Ishikawa (cell line): Measurements from ENCODE around the gene SUN1.

Source experiments
- CEBPB ChIP-seq: IDR thresholded peaks from 2 replicates; pipeline ENCODE4 v1.6.1; 2012
- CREB1 ChIP-seq: IDR thresholded peaks from 2 replicates; pipeline ENCODE4 v1.6.1; 2012; ENCODE audit warnings: low read depth
- EGR1 ChIP-seq: IDR thresholded peaks from 2 replicates; pipeline ENCODE4 v1.6.1; 2012
- EP300 ChIP-seq: IDR thresholded peaks from 2 replicates; pipeline ENCODE4 v1.6.1; 2012; ENCODE audit warnings: borderline replicate concordance
- FOXM1 ChIP-seq: IDR thresholded peaks from 2 replicates; pipeline ENCODE4 v1.6.1; 2012; ENCODE audit warnings: low read depth, borderline replicate concordance
- NFIC ChIP-seq: IDR thresholded peaks from 2 replicates; pipeline ENCODE4 v1.6.1; 2012
- RAD21 ChIP-seq: IDR thresholded peaks from 2 replicates; pipeline ENCODE4 v1.6.1; 2012; ENCODE audit warnings: low read depth
- TAF1 ChIP-seq: IDR thresholded peaks from 2 replicates; pipeline ENCODE4 v1.6.1; 2012; ENCODE audit warnings: low read depth, mild to moderate bottlenecking
- TCF12 ChIP-seq: IDR thresholded peaks from 2 replicates; pipeline ENCODE4 v1.6.1; 2012; ENCODE audit warnings: low read depth
- TEAD4 ChIP-seq: IDR thresholded peaks from 2 replicates; pipeline ENCODE4 v1.6.1; 2012
- YY1 ChIP-seq: IDR thresholded peaks from 2 replicates; pipeline ENCODE4 v1.6.1; 2012; ENCODE audit warnings: low read depth
- ZBTB7A ChIP-seq: IDR thresholded peaks from 2 replicates; pipeline ENCODE4 v1.6.1; 2012; ENCODE audit warnings: low read depth
- TF ChIP-seq, protein P1 (sequence below): IDR thresholded peaks from 2 replicates; pipeline ENCODE4 v1.6.1; 2012; ENCODE audit warnings: low read depth, mild to moderate bottlenecking
- TF ChIP-seq, protein P2 (sequence below): IDR thresholded peaks from 2 replicates; pipeline ENCODE4 v1.6.1; 2012
- TF ChIP-seq, protein P3 (sequence below): IDR thresholded peaks from 2 replicates; pipeline ENCODE4 v1.6.1; 2012

SUN1 gene

DNA sequence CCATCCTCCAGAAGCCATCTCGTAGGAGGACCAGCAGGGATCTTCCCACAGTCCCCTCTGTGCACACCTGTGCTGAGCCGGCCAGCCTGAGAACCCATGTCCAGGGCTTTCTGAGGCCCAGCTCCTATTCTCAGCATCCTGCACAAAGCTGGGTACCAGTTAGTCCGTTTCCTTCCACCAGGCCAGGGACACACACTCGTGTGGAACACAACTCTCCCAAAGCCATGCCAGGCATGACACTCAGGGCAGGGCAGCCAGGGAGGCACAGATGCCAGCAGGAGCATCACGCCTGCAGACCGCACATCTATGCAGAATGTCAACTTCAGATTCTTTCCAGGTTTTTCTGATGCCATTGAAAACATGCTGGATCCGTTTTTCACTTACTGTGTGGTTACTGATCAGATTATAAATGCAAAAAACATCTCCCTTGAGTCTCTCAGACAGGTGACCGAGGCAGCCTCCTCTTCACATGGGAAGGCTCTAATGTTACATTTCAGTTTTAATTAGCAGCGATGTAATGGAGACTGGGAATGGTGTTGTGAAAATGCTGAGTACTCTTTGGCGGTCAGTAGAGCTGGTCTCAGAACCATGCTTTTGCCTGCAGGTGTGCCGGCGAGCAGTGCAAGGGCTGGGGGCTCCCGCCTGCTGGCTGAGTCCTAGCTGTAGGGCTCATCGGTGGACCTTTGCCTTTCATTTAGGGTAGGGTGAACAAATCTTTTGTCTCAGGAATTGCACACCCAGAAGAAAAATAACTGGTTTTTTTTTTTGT is 3.3 kb upstream of the SUN1 start:
- TF ChIP-seq EP300 = no peak
- TF ChIP-seq FOXM1 = no peak
- no peak for TF ChIP-seq TEAD4
- TF ChIP-seq NFIC = no peak
- no peak for TF ChIP-seq EGR1
- no peak for TF ChIP-seq ZBTB7A
- TF ChIP-seq RAD21 = no peak
- no peak for TF ChIP-seq TCF12
- TF ChIP-seq, protein P1, sequence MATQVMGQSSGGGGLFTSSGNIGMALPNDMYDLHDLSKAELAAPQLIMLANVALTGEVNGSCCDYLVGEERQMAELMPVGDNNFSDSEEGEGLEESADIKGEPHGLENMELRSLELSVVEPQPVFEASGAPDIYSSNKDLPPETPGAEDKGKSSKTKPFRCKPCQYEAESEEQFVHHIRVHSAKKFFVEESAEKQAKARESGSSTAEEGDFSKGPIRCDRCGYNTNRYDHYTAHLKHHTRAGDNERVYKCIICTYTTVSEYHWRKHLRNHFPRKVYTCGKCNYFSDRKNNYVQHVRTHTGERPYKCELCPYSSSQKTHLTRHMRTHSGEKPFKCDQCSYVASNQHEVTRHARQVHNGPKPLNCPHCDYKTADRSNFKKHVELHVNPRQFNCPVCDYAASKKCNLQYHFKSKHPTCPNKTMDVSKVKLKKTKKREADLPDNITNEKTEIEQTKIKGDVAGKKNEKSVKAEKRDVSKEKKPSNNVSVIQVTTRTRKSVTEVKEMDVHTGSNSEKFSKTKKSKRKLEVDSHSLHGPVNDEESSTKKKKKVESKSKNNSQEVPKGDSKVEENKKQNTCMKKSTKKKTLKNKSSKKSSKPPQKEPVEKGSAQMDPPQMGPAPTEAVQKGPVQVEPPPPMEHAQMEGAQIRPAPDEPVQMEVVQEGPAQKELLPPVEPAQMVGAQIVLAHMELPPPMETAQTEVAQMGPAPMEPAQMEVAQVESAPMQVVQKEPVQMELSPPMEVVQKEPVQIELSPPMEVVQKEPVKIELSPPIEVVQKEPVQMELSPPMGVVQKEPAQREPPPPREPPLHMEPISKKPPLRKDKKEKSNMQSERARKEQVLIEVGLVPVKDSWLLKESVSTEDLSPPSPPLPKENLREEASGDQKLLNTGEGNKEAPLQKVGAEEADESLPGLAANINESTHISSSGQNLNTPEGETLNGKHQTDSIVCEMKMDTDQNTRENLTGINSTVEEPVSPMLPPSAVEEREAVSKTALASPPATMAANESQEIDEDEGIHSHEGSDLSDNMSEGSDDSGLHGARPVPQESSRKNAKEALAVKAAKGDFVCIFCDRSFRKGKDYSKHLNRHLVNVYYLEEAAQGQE = no peak
- TF ChIP-seq, protein P2, sequence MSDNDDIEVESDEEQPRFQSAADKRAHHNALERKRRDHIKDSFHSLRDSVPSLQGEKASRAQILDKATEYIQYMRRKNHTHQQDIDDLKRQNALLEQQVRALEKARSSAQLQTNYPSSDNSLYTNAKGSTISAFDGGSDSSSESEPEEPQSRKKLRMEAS = no peak
- no peak for TF ChIP-seq CREB1
- TF ChIP-seq, protein P3, sequence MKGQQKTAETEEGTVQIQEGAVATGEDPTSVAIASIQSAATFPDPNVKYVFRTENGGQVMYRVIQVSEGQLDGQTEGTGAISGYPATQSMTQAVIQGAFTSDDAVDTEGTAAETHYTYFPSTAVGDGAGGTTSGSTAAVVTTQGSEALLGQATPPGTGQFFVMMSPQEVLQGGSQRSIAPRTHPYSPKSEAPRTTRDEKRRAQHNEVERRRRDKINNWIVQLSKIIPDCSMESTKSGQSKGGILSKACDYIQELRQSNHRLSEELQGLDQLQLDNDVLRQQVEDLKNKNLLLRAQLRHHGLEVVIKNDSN = no peak

- TF ChIP-seq EGR1 = no peak
- TF ChIP-seq CREB1 = no peak
Observed at GRCh38 chr7:830069-830468, 2.2 kb upstream of the SUN1 start.

GRCh38 chr7:831596-832166 is 595 bp upstream of the SUN1 start:
- TF ChIP-seq TAF1 (no peak), TCF12 (peak; percentile 56; the same call in 1 of the 2 replicates), CEBPB (0 out of 2 replicates have a peak, but pooled peaks have one; percentile 16), EP300 (peak; percentile 68; the same call in 1 of the 2 replicates), EGR1 (no peak), TEAD4 (peak; percentile 50), RAD21 (no peak), CREB1 (no peak), ZBTB7A (no peak), NFIC (peak; percentile 26; the same call in 1 of the 2 replicates), FOXM1 (no peak; the same call in 1 of the 2 replicates), YY1 (no peak)
- TF ChIP-seq, protein P2 = peak; percentile 52; the same call in 1 of the 2 replicates
- TF ChIP-seq, protein P3 = no peak
- TF ChIP-seq, protein P1 = no peak

GRCh38 chr7:832968-833424 is 720 bp downstream of the SUN1 start:
- TF ChIP-seq, protein P2 = no peak
- no peak for TF ChIP-seq RAD21
- no peak for TF ChIP-seq FOXM1

GRCh38 chr7:833601-834258 is 1.5 kb downstream of the SUN1 start:
- TF ChIP-seq EGR1 (no peak), FOXM1 (no peak)
